Stimulated activated CD4-positive, alpha-beta T cell treated with anti-CD3 and anti-CD28 coated beads, Interleukin-4, amount 100 ng/mL, for 24 hours (primary cell): ENCODE results near the gene PLEKHA8.

Experiments
- DNase-seq: peaks from one replicate; pipeline ENCODE4 v3.0.0-alpha.2; 2020

The PLEKHA8 gene

DNA sequence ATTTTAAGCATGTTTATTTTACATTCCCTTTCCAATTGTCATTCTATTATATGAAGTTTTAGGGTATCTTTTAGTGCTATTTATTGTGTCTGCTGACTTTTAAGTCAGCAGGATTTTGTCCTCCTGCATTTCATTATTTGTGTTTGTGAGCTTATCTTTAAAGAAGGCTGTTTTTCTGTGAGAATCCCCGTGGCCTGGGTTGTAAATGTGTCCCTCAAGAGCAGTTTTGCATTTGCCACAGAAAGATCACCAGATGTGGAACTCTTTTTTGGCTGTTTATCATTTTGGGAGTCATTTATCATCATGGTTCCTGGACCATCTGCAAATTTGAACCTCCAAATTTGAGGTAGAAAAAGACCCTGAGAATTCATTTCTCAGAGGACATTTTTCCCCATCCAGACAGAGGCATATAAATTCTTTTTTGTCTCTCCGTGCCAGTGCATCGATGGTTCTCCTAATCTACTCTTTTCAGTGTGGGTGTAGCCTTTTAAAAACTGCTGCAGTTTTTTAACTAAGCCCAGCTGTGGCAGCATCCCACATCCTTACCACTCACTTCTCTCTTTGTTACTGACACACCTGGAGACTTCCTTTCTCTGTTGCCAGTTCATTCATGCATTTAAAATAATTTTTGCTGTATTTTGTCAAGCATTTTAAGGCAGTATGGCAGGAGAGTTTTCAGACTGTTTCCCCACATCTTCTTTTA lies 86.5 kb downstream of the PLEKHA8 start:
- no peak for DNase-seq

DNA sequence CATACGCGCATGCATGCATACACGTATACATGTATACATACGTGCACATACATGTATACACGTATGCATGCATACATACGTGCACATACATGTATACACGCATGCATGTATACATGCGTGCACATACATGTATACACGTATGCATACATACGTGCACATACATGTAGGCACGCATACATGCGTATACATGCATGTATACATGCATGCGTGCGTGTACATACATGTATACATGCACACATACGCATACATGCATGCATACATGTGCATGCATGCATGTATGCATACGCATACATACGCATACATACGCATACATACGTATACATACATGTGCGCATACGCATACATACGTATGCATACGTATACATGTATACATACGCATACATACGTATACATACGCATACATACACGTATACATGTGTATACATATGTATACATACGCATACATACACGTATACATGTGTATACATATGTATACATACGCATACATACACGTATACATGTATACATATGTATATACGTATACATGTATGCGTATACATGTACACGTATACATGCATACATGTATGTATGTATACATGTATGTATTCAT lies 87.6 kb downstream of the PLEKHA8 start:
- DNase-seq, result no peak

DNA sequence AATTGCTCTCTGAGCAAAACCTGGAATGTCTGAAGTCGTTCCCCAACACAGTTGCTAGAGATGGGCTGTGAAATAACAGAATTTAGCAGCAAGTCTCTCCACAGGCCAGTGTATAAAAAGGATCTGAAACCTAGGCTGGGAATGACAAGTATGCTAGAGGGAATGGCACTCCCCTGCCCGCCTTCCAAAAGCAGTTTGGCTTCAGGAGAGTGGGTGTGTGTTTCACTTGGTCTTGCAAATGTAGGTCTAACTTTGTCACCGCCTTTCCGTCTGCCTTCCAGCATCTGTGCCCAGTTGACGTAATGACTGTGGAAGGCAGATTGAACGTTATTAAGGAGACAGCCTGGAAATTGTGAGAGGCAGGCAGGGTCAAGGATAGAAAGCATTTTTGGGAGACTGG lies 88.6 kb downstream of the PLEKHA8 start:
- no peak for DNase-seq

DNA sequence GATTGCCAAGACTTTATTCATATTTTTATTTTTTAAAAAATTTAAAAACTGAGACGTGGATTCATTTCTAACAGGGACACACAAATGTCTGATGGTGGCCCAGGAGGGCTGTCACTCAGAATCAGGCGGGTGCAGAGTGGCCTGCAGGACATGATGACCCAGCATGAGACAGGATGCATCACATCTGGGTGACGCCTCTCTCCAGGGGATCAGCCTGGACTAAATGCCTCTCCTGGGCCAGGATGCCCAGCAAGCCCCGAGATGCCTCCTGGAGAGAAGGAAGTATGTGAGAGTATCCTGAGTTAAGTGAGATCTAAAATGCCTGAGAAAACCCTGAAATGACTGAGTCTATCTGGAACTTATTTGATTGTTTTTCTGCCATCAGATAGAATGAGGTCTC lies 89.7 kb downstream of the PLEKHA8 start:
- DNase-seq, result no peak

DNA sequence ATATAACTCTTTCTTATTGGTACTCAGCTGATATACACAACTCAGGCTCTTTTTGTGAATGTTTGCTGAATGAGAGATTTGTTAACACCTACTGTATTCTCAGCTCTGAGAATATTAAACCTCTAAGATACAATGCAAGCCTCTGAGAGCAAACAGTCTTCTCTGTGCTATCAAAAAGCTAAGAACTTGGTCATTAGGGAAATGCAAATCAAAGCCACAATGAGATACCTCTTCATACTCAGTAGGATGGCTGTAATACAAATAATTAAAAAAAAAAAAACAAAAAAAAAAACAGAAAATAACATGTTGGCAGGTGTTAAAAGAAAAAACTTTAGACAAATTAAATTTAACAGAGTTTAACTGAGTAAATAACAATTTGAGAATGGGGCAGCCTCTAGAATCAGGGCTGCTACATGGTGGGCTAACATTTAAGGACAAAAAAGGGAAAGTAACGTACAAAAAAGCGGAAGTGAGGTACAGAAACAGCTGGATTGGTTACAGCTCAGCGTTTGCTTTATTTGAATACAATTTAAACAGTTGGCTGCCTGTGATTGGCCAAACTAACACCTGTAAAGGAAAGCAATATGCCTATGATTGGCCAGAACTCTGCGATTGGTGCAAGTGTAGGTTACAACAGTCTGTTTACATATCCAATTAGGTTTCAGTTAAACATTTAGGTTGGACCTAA lies 91.8 kb downstream of the PLEKHA8 start:
- no peak for DNase-seq

DNA sequence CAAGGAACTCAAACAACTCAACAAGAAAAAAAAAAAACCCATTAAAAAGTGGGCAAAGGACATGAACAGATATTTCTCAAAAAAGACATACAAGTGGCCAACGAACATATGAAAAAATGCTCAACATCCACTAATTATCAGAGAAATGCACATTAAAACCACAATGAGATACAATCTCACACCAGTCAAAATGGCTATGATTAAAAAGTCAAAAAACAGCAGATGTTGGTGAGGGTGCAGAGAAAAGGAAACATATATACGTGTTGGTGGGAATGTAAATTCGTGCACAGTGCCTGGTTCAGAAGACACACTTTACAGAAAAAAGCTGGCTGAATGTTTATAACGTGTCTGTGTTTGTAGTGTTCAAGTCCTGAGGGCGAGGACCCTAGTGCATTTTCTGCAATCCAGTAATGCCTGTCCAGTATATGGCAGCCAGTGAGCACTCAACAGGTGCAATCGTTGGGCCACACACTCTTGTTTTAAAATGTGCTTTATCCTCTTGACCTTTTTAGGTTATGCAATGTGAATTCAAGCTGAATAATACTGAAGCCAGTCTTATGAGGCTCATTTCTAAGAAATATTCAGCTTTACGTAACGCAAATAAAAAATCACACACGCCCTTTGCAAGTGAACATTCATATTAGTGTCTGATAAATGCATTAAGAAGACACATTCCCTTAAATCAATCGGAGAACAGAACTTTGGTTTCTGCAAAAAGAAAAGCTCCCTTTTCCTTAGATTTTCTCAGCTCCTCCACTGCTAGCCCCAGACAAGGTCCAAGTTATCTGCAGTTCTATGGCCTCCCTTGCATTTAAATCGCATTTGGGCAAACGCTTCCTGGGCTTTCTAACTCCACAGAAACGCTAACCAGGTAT lies 105.8 kb downstream of the PLEKHA8 start:
- no peak for DNase-seq

DNA sequence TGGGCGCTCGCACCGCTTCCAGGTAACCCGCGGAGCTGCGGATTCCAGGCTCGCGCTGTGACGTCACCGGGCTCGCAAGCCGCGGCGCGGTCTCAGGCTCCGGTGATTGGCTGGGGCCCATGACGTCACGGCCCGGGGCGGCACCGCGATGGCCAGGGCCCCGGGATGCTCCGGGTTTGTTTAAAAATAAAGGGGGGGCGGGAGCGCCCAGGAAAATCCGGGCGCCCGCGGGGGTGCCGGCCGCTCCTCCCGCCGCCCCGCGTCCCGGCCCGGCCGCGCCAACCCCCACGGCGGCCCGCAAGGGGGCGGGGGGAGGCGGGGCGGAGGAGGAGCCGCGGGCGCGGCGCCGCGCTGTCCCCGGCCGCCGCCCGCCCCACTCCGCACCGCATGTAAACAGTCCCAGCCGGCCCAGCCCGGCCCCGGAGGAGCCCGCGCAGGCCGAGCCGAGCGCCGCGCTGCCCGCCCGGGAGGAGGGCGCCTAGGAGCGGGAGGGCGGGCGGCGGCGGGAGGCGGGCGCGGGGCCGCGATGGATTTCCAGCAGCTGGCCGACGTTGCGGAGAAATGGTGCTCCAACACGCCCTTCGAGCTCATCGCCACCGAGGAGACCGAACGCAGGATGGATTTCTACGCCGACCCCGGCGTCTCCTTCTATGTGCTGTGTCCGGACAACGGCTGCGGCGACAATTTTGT lies 106.5 kb downstream of the PLEKHA8 start, which contains the start of gene MTURN:
Gene MTURN, plus strand, starts transcription at position 376 of the 690 bp plus-strand sequence. Its CDS starts 151 bp downstream, at position 527.
- DNase-seq, result peak; percentile 84

DNA sequence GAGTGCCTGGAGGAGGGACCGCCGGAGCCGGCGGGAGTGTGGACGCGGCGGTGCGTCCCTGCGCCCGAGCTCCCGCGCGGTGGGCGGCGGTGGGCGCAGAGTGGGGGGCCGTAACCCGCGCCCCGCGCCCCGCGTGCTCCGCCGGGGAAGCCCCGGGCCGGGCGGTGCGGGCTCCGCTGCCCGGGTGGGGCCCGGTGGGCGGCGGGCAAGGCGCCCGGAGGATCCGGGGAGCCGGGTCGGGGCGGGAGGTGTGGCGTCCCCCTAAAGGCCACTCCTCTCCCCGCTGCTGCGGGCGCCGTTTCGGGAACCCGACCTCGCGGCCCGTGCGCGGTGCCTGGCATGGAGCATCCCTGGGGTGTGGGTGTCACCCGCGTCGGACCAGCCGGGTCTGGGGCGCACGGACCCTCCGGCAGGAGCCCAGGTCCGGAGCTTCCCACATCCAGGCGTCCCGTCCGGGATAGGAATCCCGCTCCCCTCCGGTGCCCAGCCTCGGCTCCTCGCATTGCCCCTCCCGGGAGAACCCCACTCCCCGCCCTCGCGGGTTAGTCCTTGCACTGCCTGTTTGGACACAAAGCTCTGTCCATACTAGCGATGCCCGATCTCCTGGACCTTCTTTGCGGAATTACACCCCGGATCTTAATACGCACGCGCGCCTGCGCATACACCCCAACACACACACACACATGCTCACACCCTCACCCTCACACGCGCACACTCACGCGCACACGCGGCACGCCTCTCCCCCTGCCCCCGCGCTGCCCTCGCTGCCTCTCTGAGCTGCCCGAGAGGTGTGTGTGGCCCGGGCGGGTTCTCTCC lies 107.3 kb downstream of the PLEKHA8 start:
- peak; percentile 56 for DNase-seq

DNA sequence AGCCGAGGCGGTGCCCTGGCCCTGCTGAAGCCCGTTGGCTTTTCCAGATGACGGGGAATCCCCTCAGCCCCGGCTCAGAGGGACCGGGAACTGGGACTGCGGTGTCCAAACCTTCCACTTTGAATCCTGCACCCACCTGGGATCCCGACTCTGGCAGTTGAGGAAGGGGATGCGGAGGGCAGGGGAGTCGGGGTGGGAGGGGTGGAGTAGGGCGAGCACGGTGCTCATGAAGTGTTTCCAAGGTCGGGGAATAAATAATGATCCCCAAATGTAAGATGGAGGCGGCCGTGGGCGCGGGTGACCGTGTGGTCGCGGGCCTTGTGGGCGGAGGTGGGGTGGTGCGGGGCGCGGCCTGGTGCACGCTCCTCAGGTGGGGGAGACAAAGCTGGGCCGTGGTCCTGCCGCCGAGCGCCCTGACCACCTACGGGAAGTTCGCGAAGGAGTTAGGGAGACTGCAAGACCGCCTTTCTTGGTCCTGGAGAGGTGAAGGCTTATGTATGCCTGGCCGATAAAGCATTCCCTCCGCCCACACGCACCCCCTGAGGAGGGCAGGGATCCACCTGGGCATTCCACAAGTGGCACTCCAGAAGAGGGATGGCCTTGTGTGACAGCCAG lies 108.0 kb downstream of the PLEKHA8 start:
- no peak for DNase-seq

DNA sequence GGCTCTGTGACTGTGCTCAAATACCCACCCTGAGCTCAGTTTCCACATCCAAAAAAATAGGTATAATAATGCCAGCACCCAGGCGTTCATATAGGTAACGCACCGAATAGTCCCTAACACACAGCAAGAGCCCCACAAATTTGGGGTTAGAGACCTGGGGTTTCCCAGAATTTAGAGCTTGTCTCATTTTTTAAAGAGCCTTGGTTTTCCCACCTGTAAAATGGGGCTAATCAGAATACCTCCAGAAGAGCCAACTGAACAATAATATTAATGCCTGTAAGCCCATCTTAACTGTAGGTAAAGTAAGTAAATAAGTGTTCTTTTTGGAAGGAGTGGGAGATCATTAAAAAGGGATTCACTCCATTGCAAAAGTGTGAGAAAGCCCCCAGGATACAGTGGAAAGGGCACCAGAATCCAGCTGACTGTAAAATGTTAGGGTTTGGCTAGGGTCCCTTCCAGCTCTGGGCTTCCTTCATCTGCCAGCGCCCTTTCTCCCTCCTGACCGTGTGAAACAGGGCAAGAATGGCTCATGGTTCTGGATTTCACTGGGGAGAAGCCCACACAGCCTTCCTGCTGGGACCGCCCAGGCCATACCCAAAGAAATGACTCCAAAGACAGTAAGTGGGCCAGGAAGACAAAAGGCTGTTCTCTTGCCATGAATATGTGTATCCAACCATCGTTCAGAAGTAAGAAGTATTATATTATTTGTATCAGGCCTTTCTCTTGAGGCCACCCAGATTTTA lies 108.7 kb downstream of the PLEKHA8 start:
- no peak for DNase-seq

DNA sequence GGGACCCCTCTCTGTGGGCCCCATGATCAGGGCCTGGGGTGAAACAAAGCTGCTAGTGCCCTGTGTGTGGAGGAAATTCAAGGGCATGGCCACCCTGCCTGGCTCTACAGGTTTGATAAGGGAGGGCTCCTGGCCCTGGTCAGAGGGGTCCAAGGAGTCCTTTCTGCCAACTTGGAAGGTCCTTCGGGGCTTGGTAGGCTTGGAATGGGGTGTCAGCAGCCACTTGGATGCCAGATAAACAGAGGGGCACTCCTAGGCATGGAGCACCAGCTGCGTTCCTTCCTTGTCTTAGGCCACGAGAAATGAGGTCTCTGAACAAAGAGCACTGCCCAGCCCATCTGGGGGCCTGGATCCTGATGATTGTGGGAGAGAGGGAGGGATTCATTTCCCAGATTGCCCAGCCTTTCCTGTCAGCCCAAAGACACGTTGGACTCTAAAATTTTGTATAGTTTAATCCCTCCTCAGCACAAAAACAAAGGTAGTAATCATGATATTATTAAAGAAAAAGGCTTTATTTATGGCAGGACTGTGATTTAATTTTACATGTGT lies 111.7 kb downstream of the PLEKHA8 start:
- DNase-seq, result no peak

DNA sequence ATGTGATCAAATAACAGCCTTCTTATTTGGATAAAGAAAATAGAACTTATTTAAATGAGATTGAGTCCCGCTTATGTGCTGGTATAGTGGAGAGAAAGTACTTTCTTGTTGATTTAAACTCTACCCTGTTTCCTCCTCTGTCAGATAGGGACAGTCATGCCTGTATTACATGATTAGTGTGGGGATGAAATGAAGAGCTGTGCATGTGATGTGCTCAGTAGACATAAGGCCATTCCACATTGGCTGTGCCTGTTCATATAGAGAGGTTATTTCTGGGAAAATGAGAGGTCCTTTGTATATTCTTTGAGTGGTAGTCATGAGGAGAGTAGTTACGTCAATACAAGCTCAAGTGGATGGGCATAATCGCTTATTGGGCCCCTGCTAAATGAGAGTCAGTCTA lies 112.2 kb downstream of the PLEKHA8 start:
- no peak for DNase-seq

DNA sequence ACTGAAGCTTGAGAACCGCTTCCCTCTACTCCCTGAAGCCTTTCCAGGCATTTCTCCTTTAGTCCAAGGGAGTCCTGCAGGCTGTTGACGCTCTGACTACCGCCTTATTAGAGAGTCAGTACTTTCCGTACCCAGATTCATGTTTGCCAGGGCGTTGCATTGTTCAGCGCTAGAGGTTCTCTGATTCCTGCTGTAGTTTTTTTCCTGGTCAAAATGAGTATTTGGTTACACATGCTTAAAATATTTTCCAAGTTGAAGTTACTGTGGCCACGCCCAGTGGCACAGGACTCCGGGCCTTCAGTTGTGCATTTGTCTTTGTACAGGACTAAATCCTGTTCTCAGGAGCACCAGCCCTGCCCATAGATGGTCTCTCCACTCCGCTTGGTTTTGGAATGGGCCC lies 114.5 kb downstream of the PLEKHA8 start:
- no peak for DNase-seq

DNA sequence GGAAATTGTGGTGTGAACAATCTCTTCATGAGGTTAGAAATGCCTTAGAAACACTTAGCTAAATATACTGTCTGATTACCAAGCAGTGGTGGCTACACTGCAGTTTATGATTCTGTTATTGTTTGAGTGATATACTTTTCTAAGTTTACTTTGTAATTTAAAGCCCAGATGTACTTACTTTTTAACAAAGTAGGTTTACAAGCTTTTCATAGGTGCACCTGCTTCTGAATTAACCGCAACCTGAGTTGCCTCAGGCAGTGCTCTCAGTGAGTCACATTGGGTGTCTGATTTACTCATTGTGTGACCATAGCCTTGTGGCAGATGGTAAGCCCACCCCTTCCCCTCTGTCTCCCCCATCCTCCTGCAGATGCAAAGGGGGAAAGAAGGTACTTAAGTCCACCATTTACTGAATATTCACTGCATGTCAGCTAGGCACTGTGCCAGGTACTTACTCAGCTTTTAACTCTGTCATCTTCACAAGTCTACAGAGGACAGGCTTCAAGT lies 115.6 kb downstream of the PLEKHA8 start:
- no peak for DNase-seq

DNA sequence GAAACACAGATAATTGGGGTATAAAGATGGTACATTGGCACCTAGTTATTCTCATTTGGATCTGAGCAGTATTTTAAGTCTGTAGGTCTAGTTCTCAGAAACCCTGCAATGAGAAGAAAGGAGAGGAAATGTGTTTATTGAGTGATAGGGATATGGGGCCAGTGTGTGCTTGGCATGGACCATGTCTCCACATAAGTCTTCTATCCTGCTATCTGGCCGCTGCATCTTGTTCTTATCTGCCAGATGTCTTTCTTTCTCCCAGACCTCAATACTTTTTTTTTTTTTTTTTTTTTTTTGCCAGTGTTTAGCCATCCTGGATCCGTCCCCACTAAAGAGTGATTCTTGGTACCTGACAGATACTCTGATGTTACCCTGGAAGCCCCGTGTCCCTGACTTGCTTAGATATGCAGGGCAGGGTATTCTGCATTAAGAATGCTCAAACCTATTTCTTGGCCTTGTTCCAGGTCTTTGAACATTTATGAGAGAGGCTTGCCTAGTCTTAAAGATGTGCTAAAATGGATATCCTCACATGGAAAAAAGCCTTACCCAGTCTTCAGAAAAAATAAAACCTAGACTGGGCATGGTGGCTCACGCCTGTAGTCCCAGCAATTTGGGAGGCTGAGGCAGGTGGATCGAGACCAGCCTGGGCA lies 116.6 kb downstream of the PLEKHA8 start:
- DNase-seq, result no peak

DNA sequence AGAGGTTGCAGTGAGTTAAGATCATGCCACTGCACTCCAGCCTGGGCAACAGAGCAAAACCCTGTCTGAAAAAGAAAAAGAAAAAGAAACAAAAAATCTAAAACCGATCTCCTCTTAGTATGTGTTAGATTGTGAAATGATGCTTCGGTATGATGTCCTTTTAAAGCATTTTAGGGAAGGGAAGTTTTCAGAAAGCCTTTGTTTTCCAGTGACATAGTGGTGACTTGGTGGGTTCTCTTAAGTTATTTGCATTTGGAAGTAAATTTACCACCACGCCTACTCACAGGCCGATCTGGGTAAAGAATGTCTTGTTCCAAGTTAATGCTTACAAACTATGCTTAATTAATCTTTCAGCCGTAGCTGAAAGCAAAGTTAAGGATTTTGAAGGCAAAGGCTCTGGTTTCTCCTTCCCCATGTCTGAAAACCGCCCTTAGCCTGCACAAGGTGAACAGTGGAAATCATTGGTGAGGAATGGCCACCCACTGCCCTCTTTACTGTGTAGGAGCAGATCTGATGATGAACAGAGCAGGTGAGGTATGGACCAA lies 117.3 kb downstream of the PLEKHA8 start:
- no peak for DNase-seq

DNA sequence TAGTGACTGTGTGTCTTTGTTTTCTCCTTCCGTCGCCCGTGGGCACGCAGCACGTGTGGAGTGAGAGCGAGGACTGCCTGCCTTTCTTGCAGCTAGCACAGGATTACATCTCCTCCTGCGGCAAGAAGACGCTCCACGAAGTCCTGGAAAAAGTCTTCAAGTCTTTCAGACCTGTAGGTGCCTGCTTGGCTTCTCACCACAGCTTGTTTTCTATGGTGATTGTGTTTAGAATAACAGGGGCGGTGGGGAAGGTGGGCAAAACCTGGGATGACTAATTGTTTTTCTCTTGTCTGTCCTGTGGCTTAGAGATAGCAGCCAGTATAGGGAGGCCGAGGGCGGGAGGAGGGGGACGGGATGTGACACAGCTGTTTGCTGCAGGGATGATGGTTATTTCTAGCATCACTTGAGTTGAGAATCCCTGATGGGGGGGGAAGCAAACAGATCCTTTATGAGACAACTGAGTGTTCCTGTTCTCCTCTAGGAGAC lies 118.0 kb downstream of the PLEKHA8 start:
- no peak for DNase-seq

DNA sequence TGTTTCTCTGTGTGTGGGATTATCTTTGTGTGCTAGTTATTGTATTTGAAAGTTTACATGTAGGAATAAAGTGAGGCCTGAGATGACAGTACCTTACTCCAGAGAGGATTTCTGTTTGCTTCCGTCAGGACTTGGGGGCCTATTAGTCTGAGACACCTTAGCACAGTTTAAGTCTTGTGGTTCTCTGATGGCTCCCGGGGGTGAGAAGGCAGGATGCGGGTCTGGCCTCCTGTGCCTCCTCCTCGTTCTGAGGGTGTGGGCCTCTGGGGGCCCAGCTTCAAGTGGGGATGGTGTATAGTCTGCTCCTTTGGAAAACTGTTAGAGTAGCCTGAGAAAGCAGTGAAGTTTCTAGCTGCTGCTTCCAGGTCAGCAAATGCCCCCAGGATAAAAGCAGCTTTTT lies 119.0 kb downstream of the PLEKHA8 start:
- no peak for DNase-seq

DNA sequence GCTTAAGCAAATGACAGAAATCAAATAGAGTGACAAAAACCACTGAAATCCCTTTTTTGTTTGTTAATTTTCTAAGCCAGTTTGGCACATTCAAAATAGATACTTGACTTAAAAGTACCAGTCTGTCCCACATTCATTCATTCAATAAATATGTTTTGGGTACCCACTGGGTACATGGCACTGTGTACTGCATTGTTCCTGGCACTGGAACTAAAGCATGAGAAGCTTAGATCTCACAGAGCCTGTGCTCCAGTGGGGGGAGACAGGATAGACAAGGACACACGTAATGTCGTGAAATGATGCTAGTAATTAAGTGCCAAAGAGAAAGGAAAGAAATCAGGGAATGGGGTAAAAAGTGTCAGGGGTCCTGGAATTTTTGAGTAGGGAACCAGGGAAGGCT lies 119.6 kb downstream of the PLEKHA8 start:
- DNase-seq, result no peak
